GM18907 (cell line): ENCODE results near the gene UIMC1.

Experiments used
- ATAC-seq: cut with Tn5 transposase; IDR thresholded peaks from one replicate; pipeline ENCODE4 v1.9.1; 2021; ENCODE audit warnings: mild to moderate bottlenecking, moderate library complexity; ENCODE audit not compliant: unreplicated experiment

UIMC1 gene

GRCh38 chr5:176887252-176887849 is 119.2 kb downstream of the UIMC1 start:
- no peak for ATAC-seq

GRCh38 chr5:176886336-176887251 is 120.0 kb downstream of the UIMC1 start:
- no peak for ATAC-seq

- ATAC-seq = no peak
These were observed 122.0 kb downstream of the UIMC1 start for GRCh38 chr5:176884571-176884890.

GRCh38 chr5:176883700-176884570 is 122.6 kb downstream of the UIMC1 start:
- ATAC-seq = no peak

GRCh38 chr5:176882567-176882903 is 124.0 kb downstream of the UIMC1 start:
- ATAC-seq = no peak

GRCh38 chr5:176881816-176882566 is 124.6 kb downstream of the UIMC1 start:
- no peak for ATAC-seq

- ATAC-seq = no peak
These were observed 125.4 kb downstream of the UIMC1 start for GRCh38 chr5:176881021-176881749.

- no peak for ATAC-seq
These were observed 126.1 kb downstream of the UIMC1 start for GRCh38 chr5:176880366-176881020.

GRCh38 chr5:176879663-176880361 is 126.8 kb downstream of the UIMC1 start:
- ATAC-seq = no peak

- no peak for ATAC-seq
These were observed 127.5 kb downstream of the UIMC1 start for GRCh38 chr5:176878906-176879662.

- ATAC-seq = no peak
These were observed 128.1 kb downstream of the UIMC1 start for GRCh38 chr5:176878463-176878862.

GRCh38 chr5:176877793-176878331 is 128.7 kb downstream of the UIMC1 start:
- ATAC-seq = no peak

- ATAC-seq = no peak
These were observed 129.8 kb downstream of the UIMC1 start for GRCh38 chr5:176876506-176877431.

- ATAC-seq = no peak
These were observed 130.6 kb downstream of the UIMC1 start for GRCh38 chr5:176875783-176876505.

GRCh38 chr5:176875014-176875550 is 131.5 kb downstream of the UIMC1 start:
- no peak for ATAC-seq

- ATAC-seq = no peak
These were observed 132.3 kb downstream of the UIMC1 start for GRCh38 chr5:176874198-176874780.
